Endodermal cell (in vitro differentiated cells): Measurements from ENCODE around the gene TIMM21. TPM values are rescaled to one million over a fixed set of nuclear protein-coding genes. Genes with fewer than 3 reads are reported as not detected.

ENCODE experiments used
- DNase-seq: peaks from one replicate; pipeline ENCODE4 v3.0.0-alpha.2; 2017
- H3K27ac ChIP-seq: 2 replicates; pipeline ENCODE4 v1.5.1; 2013; ENCODE audit warnings: mild to moderate bottlenecking, low read depth, low read length, moderate library complexity
- H3K27me3 ChIP-seq: 2 replicates; pipeline ENCODE4 v1.6.1; 2013; ENCODE audit warnings: mild to moderate bottlenecking, low read length, moderate library complexity; ENCODE audit not compliant: insufficient read depth, control insufficient read depth, poor library complexity, severe bottlenecking
- H3K36me3 ChIP-seq: 2 replicates; pipeline ENCODE4 v1.7.0; 2013; ENCODE audit warnings: mild to moderate bottlenecking, low read length, moderate library complexity; ENCODE audit not compliant: control insufficient read depth, insufficient read depth
- H3K4me1 ChIP-seq: one replicate; pipeline ENCODE4 v1.7.0; 2013; ENCODE audit warnings: low read length; ENCODE audit not compliant: control insufficient read depth, insufficient read depth
- H3K4me3 ChIP-seq: 2 replicates; pipeline ENCODE4 v1.5.1; 2013; ENCODE audit warnings: mild to moderate bottlenecking, low read length, moderate library complexity
- H3K9ac ChIP-seq: 2 replicates; pipeline ENCODE4 v1.6.1; 2013; ENCODE audit warnings: mild to moderate bottlenecking, low read length, moderate library complexity; ENCODE audit not compliant: poor library complexity, severe bottlenecking; ENCODE audit errors: extremely low read depth
- H3K9me3 ChIP-seq: 2 replicates; pipeline ENCODE4 v1.6.1; 2013; ENCODE audit warnings: mild to moderate bottlenecking, low read length, moderate library complexity; ENCODE audit not compliant: control insufficient read depth
- H3K27ac Mint-ChIP-seq: 2 replicates; pipeline ENCODE4 v1.8.0; 2020; ENCODE audit warnings: mixed read lengths
- H3K27me3 Mint-ChIP-seq: 2 replicates; pipeline ENCODE4 v1.8.0; 2021; ENCODE audit warnings: mild to moderate bottlenecking, mixed read lengths; ENCODE audit not compliant: insufficient read depth
- H3K36me3 Mint-ChIP-seq: 2 replicates; pipeline ENCODE4 v1.8.0; 2020; ENCODE audit warnings: low read depth, mixed read lengths
- H3K4me1 Mint-ChIP-seq: 2 replicates; pipeline ENCODE4 v1.8.0; 2020; ENCODE audit warnings: mixed read lengths
- H3K4me3 Mint-ChIP-seq: 2 replicates; pipeline ENCODE4 v1.8.0; 2020; ENCODE audit warnings: mild to moderate bottlenecking, moderate library complexity, mixed read lengths
- H3K9me3 Mint-ChIP-seq: 2 replicates; pipeline ENCODE4 v1.8.0; 2020; ENCODE audit warnings: mild to moderate bottlenecking, mixed read lengths
- WGBS, 2 experiments: methylation state at CpG; one replicate each; pipeline versions ENCODE4 v1.1.5 to v1.1.7; 2013; ENCODE audit warnings: missing lambda C conversion rate in 2 of 2, mixed read lengths in 1 of 2; ENCODE audit not compliant: insufficient coverage in 1 of 2, insufficient read length in 1 of 2; 5-methylcytosine and 5-hydroxymethylcytosine counted together
- total RNA-seq, 2 donors: library from RNA; stranded (reverse); fragmentation: NEBNext Ultra II Directional in 1 of 2; extraction: Animal tissue kit (Norgen Biotek cat#: 25700) in 1 of 2; gene quantifications; 2 replicates in 1 of 2; 3 replicates in 1 of 2; pipeline ENCODE4 v1.2.1, GENCODE V29; 2021
- TF ChIP-seq, protein P1 (sequence below): fragments of 200-600 bp; sonication (generic); conservative IDR thresholded peaks from 2 replicates; pipeline ENCODE4 v1.5.0; 2021; ENCODE audit warnings: antibody characterized with exemption, mild to moderate bottlenecking

The TIMM21 gene
- total RNA-seq, 2 donors from 2014 or later = 28.8 to 30.2 TPM

DNA sequence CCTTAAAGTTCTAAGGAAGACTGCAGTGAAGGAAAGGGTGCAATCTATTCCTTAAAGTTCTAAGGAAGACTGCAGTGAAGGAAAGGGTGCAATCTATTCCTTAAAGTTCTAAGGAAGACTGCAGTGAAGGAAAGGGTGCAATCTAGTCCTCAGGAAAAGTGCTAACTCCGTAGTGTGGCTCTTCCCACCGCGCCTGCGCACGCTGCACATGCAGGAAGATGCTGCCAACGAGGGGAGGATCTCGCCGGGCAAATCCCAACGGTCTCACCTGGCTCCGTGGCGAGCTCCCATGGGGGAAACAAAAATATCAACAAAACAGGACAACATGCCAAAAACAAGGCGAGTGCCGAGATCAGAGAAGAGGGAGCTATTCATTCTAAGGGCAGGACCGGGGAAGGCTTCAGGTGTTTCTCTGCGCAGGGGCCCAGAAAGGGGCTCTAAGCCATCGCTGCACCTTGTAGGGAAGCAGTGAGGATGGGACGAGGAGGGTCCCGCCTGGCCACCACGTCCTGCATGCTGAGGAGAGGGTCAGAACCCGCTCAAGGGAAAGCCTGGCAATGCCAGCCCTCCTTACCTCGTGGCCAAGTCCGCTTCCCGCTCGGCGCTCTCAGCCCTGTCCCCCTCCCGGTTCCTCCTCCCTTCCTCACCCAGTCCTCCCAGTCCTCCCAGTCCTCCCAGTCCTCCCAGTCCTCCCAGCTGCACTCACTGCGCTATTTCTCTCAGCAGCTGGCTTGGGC, 24.5 kb downstream of the TIMM21 start:
- H3K27me3 ChIP-seq = no peaks in the 10 kb centered on the region
- H3K4me3 Mint-ChIP-seq = no peak overlapping the region
- no peak for DNase-seq
- H3K27ac Mint-ChIP-seq = no peak overlapping the region
- H3K4me3 ChIP-seq = no peak overlapping the region
- no peaks in the 10 kb centered on the region for H3K4me1 ChIP-seq
- TF ChIP-seq, protein P1, sequence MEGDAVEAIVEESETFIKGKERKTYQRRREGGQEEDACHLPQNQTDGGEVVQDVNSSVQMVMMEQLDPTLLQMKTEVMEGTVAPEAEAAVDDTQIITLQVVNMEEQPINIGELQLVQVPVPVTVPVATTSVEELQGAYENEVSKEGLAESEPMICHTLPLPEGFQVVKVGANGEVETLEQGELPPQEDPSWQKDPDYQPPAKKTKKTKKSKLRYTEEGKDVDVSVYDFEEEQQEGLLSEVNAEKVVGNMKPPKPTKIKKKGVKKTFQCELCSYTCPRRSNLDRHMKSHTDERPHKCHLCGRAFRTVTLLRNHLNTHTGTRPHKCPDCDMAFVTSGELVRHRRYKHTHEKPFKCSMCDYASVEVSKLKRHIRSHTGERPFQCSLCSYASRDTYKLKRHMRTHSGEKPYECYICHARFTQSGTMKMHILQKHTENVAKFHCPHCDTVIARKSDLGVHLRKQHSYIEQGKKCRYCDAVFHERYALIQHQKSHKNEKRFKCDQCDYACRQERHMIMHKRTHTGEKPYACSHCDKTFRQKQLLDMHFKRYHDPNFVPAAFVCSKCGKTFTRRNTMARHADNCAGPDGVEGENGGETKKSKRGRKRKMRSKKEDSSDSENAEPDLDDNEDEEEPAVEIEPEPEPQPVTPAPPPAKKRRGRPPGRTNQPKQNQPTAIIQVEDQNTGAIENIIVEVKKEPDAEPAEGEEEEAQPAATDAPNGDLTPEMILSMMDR = no peak
- no peaks in the 10 kb centered on the region for H3K36me3 ChIP-seq
- no peaks in the 10 kb centered on the region for H3K9me3 ChIP-seq
- H3K9ac ChIP-seq = no peak overlapping the region
- H3K9me3 Mint-ChIP-seq = no peaks in the 10 kb centered on the region
- WGBS, 2 experiments = 92 to 96% methylated on average over 18 to 27 of the region's 27 CpGs
- H3K27me3 Mint-ChIP-seq = peaks cover 11% of the 10 kb centered on the region
- no peaks in the 10 kb centered on the region for H3K4me1 Mint-ChIP-seq
- no peaks in the 10 kb centered on the region for H3K36me3 Mint-ChIP-seq
- H3K27ac ChIP-seq = no peak overlapping the region

DNA sequence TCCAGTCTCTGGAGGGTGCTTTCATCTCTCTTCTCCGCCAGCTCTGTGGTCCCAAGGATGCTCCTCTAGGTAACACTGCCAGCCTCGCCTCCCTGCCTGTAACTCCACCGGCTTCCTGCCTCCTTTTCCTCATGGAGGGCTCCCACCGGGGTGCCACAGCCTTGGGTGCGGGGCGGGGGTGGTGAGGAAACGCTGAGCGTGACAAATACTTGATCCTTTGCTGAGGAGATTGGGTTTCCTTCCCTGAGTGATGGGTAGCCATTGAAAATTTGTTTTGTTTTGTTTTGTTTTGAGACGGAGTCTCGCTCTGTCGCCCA, 25.1 kb downstream of the TIMM21 start:
- Histone ChIP-seq H3K27me3 (no peaks in the 10 kb centered on the region), H3K4me3 (no peak overlapping the region), H3K9me3 (no peaks in the 10 kb centered on the region), H3K4me1 (no peaks in the 10 kb centered on the region), H3K9ac (no peak overlapping the region), H3K36me3 (no peaks in the 10 kb centered on the region), H3K27ac (no peak overlapping the region)
- DNase-seq = no peak
- Mint-ChIP-seq H3K9me3 (no peaks in the 10 kb centered on the region), H3K27me3 (peaks cover 11% of the 10 kb centered on the region), H3K27ac (no peak overlapping the region), H3K4me3 (no peak overlapping the region), H3K36me3 (no peaks in the 10 kb centered on the region), H3K4me1 (no peaks in the 10 kb centered on the region)
- TF ChIP-seq, protein P1 = no peak
- 93 to 96% methylated on average over 3 to 8 of the region's 11 CpGs for WGBS, 2 experiments

DNA sequence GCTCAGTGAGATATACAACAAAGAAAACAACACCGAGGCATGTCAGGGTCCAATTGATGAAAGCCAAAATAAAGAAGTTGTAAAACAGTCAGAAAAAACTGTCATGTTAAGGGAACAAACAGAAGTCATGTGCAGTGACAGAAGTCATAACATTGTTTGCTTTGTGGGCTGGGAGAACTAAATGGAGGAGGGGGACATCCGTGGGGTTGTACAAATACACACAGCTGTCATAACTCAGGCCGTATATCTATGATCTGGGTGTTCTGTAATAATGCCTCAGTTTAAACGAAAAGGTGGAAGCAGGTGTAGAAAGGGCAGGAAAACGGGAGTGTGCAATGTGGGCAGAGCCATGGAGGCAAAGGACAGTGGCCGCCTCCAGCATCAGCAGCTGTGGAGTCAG, 27.3 kb downstream of the TIMM21 start:
- H3K4me3 Mint-ChIP-seq = no peak overlapping the region
- H3K27me3 Mint-ChIP-seq = peaks cover 14% of the 10 kb centered on the region
- no peaks in the 10 kb centered on the region for H3K9me3 ChIP-seq
- no peaks in the 10 kb centered on the region for H3K36me3 Mint-ChIP-seq
- WGBS, 2 experiments = 87 to 97% methylated on average over 4 to 6 of the region's 6 CpGs
- no peak overlapping the region for H3K27ac Mint-ChIP-seq
- H3K9ac ChIP-seq = no peak overlapping the region
- H3K4me1 Mint-ChIP-seq = no peaks in the 10 kb centered on the region
- TF ChIP-seq, protein P1 = no peak
- no peak overlapping the region for H3K27ac ChIP-seq
- H3K4me1 ChIP-seq = no peaks in the 10 kb centered on the region
- H3K9me3 Mint-ChIP-seq = no peaks in the 10 kb centered on the region
- no peaks in the 10 kb centered on the region for H3K36me3 ChIP-seq
- no peak overlapping the region for H3K4me3 ChIP-seq
- DNase-seq = no peak
- no peaks in the 10 kb centered on the region for H3K27me3 ChIP-seq
